Measurements from ENCODE around the gene NR6A1. TPM values are rescaled to one million over a fixed set of nuclear protein-coding genes. Genes with fewer than 3 reads are reported as not detected.

NR6A1 gene
- total RNA-seq, 1 donor from 2014 or later: 1.3 TPM

DNA sequence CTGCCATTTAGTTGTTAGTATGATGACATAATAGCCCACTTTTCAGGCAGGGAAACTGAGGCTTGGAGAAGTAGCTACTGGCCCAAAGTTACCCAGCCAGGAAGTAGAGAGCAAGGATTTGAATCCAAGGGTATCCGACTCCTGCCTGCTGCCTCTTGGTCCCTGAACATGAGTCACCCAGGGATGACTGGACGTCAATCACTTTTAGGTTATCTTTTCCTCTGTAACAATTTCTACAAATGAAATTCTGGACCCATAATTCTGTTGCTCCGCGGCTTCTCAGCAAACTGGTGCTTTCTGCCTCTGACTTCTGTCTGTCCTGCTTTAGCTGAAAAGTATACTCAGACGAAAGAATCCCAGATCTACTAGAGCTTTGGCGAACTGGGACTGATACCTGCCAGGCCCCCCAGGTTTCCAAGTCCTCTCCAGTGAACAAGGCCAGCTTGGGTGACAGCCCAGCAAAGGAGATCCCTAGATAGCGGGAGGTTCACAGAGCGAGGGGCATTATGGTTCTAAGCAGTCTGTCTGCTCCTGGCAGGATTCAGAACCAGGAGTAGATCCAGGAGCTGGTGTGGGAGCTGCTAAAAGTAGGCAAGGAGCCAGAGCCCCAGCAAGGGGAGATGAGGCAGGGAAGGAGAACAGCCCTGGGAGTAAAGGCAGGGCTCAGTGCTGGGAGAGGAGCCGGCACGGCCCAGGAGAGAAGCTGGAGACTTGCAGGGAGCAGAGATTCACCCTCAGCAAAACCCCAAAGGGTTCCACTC, 26.4 kb upstream of the NR6A1 start:
- no peak for DNase-seq (ENCODE audit: extremely low read depth, low read depth, low spot score)

GRCh38 chr9:124795881-124796431, 24.8 kb upstream of the NR6A1 start:
- DNase-seq (ENCODE audit: extremely low read depth, low read depth, low spot score): no peak

DNA sequence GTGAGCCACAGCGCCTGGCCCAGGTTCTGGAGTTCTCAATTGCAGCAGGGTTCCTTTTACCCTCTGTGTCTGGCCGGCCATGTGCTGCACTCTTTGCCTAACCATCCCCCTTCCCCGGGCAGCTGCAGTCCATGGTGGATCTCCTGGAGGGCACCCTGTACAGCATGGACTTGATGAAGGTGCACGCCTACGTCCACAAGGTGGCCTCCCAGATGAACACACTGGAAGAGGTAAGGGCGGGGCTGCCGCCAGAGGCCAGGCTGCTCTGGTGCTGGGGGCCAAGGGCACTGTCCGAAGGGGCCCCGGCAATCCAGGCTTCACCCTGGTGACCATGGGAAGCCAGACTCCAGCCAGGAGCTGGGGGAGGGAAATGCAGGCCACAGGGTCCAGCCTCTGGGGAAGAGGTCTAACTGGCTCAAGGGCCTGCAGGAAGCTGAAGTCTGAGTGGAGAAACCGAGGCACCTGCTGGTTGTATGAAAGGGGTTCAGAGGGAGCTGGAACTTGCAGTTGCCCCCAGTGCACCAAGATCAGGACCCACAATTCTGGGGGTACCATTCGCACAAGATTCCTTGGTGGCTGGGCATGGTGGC, 23.9 kb upstream of the NR6A1 start:
- DNase-seq (ENCODE audit: extremely low read depth, low read depth, low spot score): no peak

GRCh38 chr9:124793015-124793541, 22.0 kb upstream of the NR6A1 start:
- no peak for DNase-seq (ENCODE audit: extremely low read depth, low read depth, low spot score)

DNA sequence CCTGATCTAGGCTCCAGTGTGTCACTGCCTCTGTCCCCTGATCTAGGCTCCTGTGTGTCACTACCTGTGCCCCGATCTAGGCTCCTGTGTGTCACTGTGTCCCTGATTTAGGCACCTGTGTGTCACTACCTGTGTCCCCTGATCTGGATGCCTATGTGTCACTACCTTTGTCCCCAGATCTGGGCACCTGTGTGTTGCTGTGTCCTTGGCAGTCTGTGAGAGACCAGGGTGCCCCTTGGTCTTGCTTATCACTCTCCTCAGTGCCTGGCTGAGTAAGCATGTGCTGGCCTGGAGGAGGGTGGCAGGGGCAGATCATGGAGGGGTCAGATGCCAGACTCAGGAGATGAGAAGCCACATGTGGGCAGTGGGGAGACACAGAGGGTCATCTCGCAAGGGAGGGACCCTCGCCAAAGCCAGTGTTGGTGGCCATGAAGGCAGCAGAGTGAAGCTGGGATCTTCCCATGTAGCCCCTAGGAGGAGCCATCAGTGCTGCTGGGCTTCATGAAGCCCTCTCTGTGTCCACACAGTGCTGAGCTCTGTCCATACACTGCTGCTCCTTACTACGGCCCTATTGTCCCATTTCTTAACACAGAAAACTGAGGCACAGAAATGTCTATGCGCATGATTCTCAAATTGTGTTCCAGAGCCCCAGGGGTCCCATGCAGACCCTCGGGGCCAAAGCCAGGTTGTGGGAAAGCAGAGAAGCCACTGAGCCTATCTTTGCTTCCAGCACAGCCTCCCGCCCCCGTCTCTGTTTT, 21.3 kb upstream of the NR6A1 start:
- no peak for DNase-seq (ENCODE audit: extremely low read depth, low read depth, low spot score)

- no peak for DNase-seq (ENCODE audit: extremely low read depth, low read depth, low spot score)
Measured at GRCh38 chr9:124790801-124791505, 19.8 kb upstream of the NR6A1 start.

GRCh38 chr9:124790301-124790700, 19.2 kb upstream of the NR6A1 start:
- no peak for DNase-seq (ENCODE audit: extremely low read depth, low read depth, low spot score)

- DNase-seq (ENCODE audit: extremely low read depth, low read depth, low spot score): no peak
Measured at GRCh38 chr9:124789531-124789930, 18.4 kb upstream of the NR6A1 start.

DNA sequence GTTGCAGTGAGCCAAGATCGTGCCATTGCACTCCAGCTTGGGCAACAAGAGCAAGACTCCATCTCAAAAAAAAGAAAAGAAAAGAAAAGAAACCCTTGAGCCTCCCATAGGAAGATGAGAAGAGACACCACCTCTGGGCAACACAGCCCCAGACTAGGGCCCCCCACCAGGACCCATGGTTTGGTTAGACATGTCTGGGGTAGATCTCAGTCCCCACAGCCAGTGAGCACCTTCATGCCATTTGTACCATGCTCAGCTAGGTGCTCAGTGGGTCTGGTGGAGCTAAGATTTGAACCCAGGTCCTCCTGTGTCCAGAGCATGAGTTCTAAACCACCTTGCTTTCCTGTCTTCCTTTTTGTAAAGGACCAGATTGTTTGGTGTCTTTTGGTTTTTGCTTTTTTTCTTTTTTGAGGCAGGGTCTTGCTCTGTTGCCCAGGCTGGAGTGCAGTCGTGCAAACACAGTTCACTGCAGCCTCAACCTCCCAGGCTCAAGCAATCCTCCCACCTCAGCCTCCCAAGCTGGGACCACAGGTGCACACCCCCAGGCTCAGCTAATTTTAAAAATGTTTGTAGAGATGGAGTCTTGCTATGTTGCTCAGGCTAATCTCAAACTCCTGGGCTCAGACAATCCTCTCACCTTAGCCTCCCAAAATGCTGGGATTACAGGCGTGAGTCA, 17.6 kb upstream of the NR6A1 start:
- DNase-seq (ENCODE audit: extremely low read depth, low read depth, low spot score): no peak

DNA sequence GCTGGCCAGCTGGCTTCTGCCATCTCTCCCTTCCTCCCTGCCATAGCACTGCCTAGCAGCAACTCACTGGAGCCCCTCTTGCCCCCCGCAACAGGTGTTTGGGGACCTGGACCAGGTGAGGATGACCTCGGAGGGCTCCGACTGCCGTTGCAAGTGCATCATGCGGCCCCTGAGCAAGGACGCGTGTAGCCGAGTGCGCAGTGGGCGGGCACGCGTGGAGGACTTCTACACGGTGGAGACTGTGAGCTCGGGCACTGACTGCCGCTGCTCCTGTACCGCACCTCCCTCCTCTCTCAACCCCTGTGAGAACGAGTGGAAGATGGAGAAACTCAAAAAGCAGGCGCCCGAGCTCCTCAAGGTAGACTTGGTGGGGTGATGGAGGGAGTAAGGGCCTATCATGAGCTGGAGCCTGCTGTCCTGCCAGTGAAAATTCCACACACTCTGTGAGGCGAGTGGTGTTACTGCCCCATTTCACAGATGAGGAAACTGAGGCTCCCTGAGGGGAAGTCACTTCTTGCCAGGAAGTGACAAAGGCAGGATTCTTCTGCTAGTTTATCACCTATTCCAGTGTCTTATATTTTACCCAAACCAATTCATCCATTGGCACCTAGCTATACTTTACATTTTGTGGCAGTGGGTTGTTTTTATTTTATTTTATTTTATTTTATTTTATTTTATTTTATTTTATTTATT, 15.9 kb upstream of the NR6A1 start:
- no peak for DNase-seq (ENCODE audit: extremely low read depth, low read depth, low spot score)

DNA sequence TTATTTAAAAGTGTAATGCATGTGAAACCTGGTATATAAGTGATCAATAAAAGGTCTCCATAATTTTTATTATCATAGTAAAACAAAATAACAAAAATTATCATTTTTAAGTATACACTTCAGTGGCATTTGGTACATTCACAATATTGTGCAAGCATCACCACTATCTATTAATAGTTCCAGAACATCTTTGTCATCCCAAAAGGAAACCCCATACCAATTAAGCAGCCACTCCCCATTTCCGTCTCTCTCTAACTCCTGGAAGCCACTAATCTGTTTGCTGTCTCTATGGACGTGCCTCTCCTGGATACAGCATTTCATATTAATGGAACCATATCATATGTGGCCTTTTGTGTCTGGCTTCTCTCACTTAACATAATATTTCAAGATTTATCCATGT, 13.4 kb upstream of the NR6A1 start:
- DNase-seq (ENCODE audit: extremely low read depth, low read depth, low spot score): no peak

- no peak for DNase-seq (ENCODE audit: extremely low read depth, low read depth, low spot score)
Measured at GRCh38 chr9:124783830-124784229, 12.7 kb upstream of the NR6A1 start.

- DNase-seq (ENCODE audit: extremely low read depth, low read depth, low spot score): no peak
Measured at GRCh38 chr9:124782661-124783574, 11.8 kb upstream of the NR6A1 start.

GRCh38 chr9:124781967-124782660, 11.0 kb upstream of the NR6A1 start:
- DNase-seq (ENCODE audit: extremely low read depth, low read depth, low spot score): no peak

GRCh38 chr9:124780757-124781151, 9.6 kb upstream of the NR6A1 start:
- no peak for DNase-seq (ENCODE audit: extremely low read depth, low read depth, low spot score)

- DNase-seq (ENCODE audit: extremely low read depth, low read depth, low spot score): no peak
Measured at GRCh38 chr9:124780060-124780756, 9.1 kb upstream of the NR6A1 start.

GRCh38 chr9:124779368-124780059, 8.4 kb upstream of the NR6A1 start:
- DNase-seq (ENCODE audit: extremely low read depth, low read depth, low spot score): no peak

All from glomerular endothelial cell (primary cell).